ENCODE data around the gene RALGPS1.

- no peak for TF ChIP-seq CTCF (IDR thresholded peaks at IDR 0.05)
- TF ChIP-seq POLR2AphosphoS5 (IDR thresholded peaks at IDR 0.05): no peak
- no peak for TF ChIP-seq POLR2A (IDR thresholded peaks at IDR 0.05)
These were observed 350.1 kb downstream of the RALGPS1 start, which contains the start of gene GARNL3 for GRCh38 chr9:127264462-127265219.
